Loucy (cell line): ENCODE data around the gene HIC1.

Experiments used
- H2AFZ ChIP-seq: fragments of 200-600 bp; sonication (generic); 2 replicates; pipeline ENCODE4 v1.6.0; 2016; ENCODE audit warnings: antibody characterized with exemption, mild to moderate bottlenecking, low read length, moderate library complexity
- H3F3A ChIP-seq: fragments of 200-600 bp; 2 replicates; pipeline ENCODE4 v1.6.0; 2016; ENCODE audit warnings: antibody characterized with exemption, low read depth, mild to moderate bottlenecking
- H3K27me3 ChIP-seq: fragments of 200-600 bp; sonication (generic); 2 replicates; pipeline ENCODE4 v1.6.1; 2014; ENCODE audit warnings: low read length, mild to moderate bottlenecking; ENCODE audit not compliant: insufficient read depth, poor library complexity, severe bottlenecking
- H3K36me3 ChIP-seq: fragments of 200-600 bp; sonication (generic); 2 replicates; pipeline ENCODE4 v1.6.1; 2016; ENCODE audit warnings: low read length; ENCODE audit not compliant: insufficient read depth
- H3K4me1 ChIP-seq: fragments of 200-600 bp; sonication (generic); 2 replicates; pipeline ENCODE4 v1.5.1; 2014; ENCODE audit warnings: low read length, mild to moderate bottlenecking; ENCODE audit not compliant: insufficient read depth, poor library complexity, severe bottlenecking
- H3K4me2 ChIP-seq: fragments of 200-600 bp; sonication (generic); 2 replicates; pipeline ENCODE4 v1.6.0; 2014; ENCODE audit warnings: antibody characterized with exemption, low read length, low read depth, mild to moderate bottlenecking; ENCODE audit not compliant: poor library complexity, severe bottlenecking
- H3K4me3 ChIP-seq: fragments of 200-600 bp; sonication (generic); 2 replicates; pipeline ENCODE4 v1.5.1; 2014; ENCODE audit warnings: low read length, mild to moderate bottlenecking, mixed read lengths; ENCODE audit not compliant: poor library complexity, severe bottlenecking
- H3K79me2 ChIP-seq: fragments of 200-600 bp; sonication (generic); 2 replicates; pipeline ENCODE4 v1.6.1; 2014; ENCODE audit warnings: low read length; ENCODE audit not compliant: insufficient read depth
- H3K9ac ChIP-seq: fragments of 200-600 bp; sonication (generic); 2 replicates; pipeline ENCODE4 v1.6.0; 2014; ENCODE audit warnings: mild to moderate bottlenecking, low read depth, low read length, moderate library complexity; ENCODE audit not compliant: poor library complexity, severe bottlenecking
- H3K9me2 ChIP-seq: fragments of 200-600 bp; sonication (generic); replicated peaks from 2 replicates; pipeline ENCODE4 v1.6.1; 2016; ENCODE audit warnings: low read depth, low read length, mixed read lengths
- H3K9me3 ChIP-seq: fragments of 200-600 bp; sonication (generic); 2 replicates; pipeline ENCODE4 v1.6.1; 2014; ENCODE audit warnings: mild to moderate bottlenecking, antibody characterized with exemption, low read length, low read depth; ENCODE audit not compliant: insufficient read depth
- H4K20me1 ChIP-seq: fragments of 200-600 bp; sonication (generic); 2 replicates; pipeline ENCODE4 v1.6.0; 2014; ENCODE audit warnings: antibody characterized with exemption, low read length, mild to moderate bottlenecking; ENCODE audit not compliant: insufficient read depth, poor library complexity, severe bottlenecking
- CTCF ChIP-seq: fragments of 200-600 bp; sonication (generic); conservative IDR thresholded peaks from 2 replicates; pipeline ENCODE4 v1.5.1; 2014; ENCODE audit warnings: mild to moderate bottlenecking, antibody characterized with exemption, low read length
- EZH2phosphoT487 ChIP-seq: fragments of 200-600 bp; IDR thresholded peaks from 2 replicates; pipeline ENCODE4 v1.6.1; 2018; ENCODE audit warnings: antibody characterized with exemption, mild to moderate bottlenecking, moderate library complexity, borderline replicate concordance

HIC1 gene

GRCh38 chr17:2089021-2089422 is 34.1 kb downstream of the HIC1 start:
- H3K9me2 ChIP-seq: no peaks in the 10 kb centered on the region
- H2AFZ ChIP-seq: no peak overlapping the region
- peak overlapping the region; percentile 50 for H3K9ac ChIP-seq
- no peaks in the 10 kb centered on the region for H3K79me2 ChIP-seq
- peak overlapping the region; percentile 51 for H3K4me3 ChIP-seq
- H3K4me2 ChIP-seq: peak overlapping the region; percentile 70
- peaks cover 27% of the 10 kb centered on the region; the same call in 1 of the 2 replicates for H3K36me3 ChIP-seq
- H3K4me1 ChIP-seq: peaks cover 70% of the 10 kb centered on the region
- no peaks in the 10 kb centered on the region for H3K27me3 ChIP-seq
- H3F3A ChIP-seq: no peaks in the 10 kb centered on the region
- no peaks in the 10 kb centered on the region for H3K9me3 ChIP-seq
- no peaks in the 10 kb centered on the region for H4K20me1 ChIP-seq
- TF ChIP-seq EZH2phosphoT487 (no peak), CTCF (no peak)

GRCh38 chr17:2090210-2090641 is 35.3 kb downstream of the HIC1 start:
- H3K4me1 ChIP-seq: peaks cover 62% of the 10 kb centered on the region
- H3K79me2 ChIP-seq: no peaks in the 10 kb centered on the region
- H3K4me2 ChIP-seq: peak overlapping the region; percentile 70
- TF ChIP-seq EZH2phosphoT487: no peak
- TF ChIP-seq CTCF: no peak
- H4K20me1 ChIP-seq: no peaks in the 10 kb centered on the region
- no peaks in the 10 kb centered on the region for H3K27me3 ChIP-seq
- H3K36me3 ChIP-seq: peaks cover 15% of the 10 kb centered on the region; the same call in 1 of the 2 replicates
- peak overlapping the region; percentile 50 for H3K9ac ChIP-seq
- no peak overlapping the region for H2AFZ ChIP-seq
- no peaks in the 10 kb centered on the region for H3K9me3 ChIP-seq
- H3K9me2 ChIP-seq: no peaks in the 10 kb centered on the region
- H3K4me3 ChIP-seq: no peak overlapping the region
- H3F3A ChIP-seq: no peaks in the 10 kb centered on the region

GRCh38 chr17:2090804-2091534 is 36.1 kb downstream of the HIC1 start:
- no peak overlapping the region for H3K9ac ChIP-seq
- H3K9me3 ChIP-seq: no peaks in the 10 kb centered on the region
- TF ChIP-seq CTCF: no peak
- no peak for TF ChIP-seq EZH2phosphoT487
- no peak overlapping the region for H2AFZ ChIP-seq
- no peaks in the 10 kb centered on the region for H3K9me2 ChIP-seq
- H3K79me2 ChIP-seq: no peaks in the 10 kb centered on the region
- H3K4me3 ChIP-seq: no peak overlapping the region
- H3F3A ChIP-seq: no peaks in the 10 kb centered on the region
- H3K27me3 ChIP-seq: no peaks in the 10 kb centered on the region
- H4K20me1 ChIP-seq: no peaks in the 10 kb centered on the region
- H3K4me1 ChIP-seq: peaks cover 55% of the 10 kb centered on the region
- H3K4me2 ChIP-seq: no peak overlapping the region
- peaks cover 11% of the 10 kb centered on the region; the same call in 1 of the 2 replicates for H3K36me3 ChIP-seq
